H1 (cell line): ENCODE results near the gene ZNF500. TPM values are rescaled to one million over a fixed set of nuclear protein-coding genes. Genes with fewer than 3 reads are reported as not detected.

ENCODE experiments used
- CTCF ChIA-PET: fragments of 300-600 bp; sonication (Branson Sonifier 250); formaldehyde crosslinking; loops from one replicate; lab custom pipeline; 2021; ENCODE audit not compliant: partially characterized antibody; lab: Charles Lee
- POLR2A ChIA-PET: fragments of 300-600 bp; sonication (Branson Sonifier 250); formaldehyde crosslinking; loops from one replicate; lab custom pipeline; 2021; ENCODE audit warnings: inconsistent platforms; ENCODE audit not compliant: partially characterized antibody; lab: Charles Lee
- DNase-seq, 2 experiments: peaks; one replicate each; pipeline versions ENCODE4 v3.0.0 to v3.0.0-alpha.2; 2010 to 2022; ENCODE audit warnings: low spot score in 2 of 2, low read depth in 1 of 2, mixed read lengths in 1 of 2
- FAIRE-seq: peaks from 2 replicates; lab custom pipeline; 2011; peaks lifted over from hg19 to GRCh38; lab: Jason Lieb, UNC
- H2AFZ ChIP-seq: 2 replicates; pipeline ENCODE4 v1.8.1; 2012; ENCODE audit warnings: low read length, inconsistent platforms
- H2AK5ac ChIP-seq: 2 replicates; pipeline ENCODE4 v1.6.1; 2013; ENCODE audit warnings: low read depth, low read length
- H2BK120ac ChIP-seq: replicated peaks from 2 replicates; pipeline ENCODE3; 2013; ENCODE audit warnings: low read depth, low read length, inconsistent platforms
- H2BK12ac ChIP-seq: 2 replicates; pipeline ENCODE4 v1.6.1; 2013; ENCODE audit warnings: low read depth, low read length
- H2BK15ac ChIP-seq: 2 replicates; pipeline ENCODE4 v1.6.1; 2013; ENCODE audit warnings: low read length
- H2BK20ac ChIP-seq: 2 replicates; pipeline ENCODE4 v1.6.1; 2013; ENCODE audit warnings: low read length
- H2BK5ac ChIP-seq: 2 replicates; pipeline ENCODE4 v1.6.1; 2013; ENCODE audit warnings: low read depth, low read length
- H3K14ac ChIP-seq: 2 replicates; pipeline ENCODE4 v1.6.1; 2013; ENCODE audit warnings: inconsistent platforms; ENCODE audit not compliant: insufficient read length
- H3K18ac ChIP-seq: 2 replicates; pipeline ENCODE4 v1.6.1; 2013; ENCODE audit warnings: low read length; ENCODE audit errors: extremely low read depth
- H3K23ac ChIP-seq: 2 replicates; pipeline ENCODE4 v1.6.1; 2013; ENCODE audit warnings: inconsistent platforms; ENCODE audit not compliant: insufficient read length
- H3K23me2 ChIP-seq: 2 replicates; pipeline ENCODE4 v1.6.1; 2013; ENCODE audit warnings: low read depth, low read length
- H3K27ac ChIP-seq: 2 replicates; pipeline ENCODE4 v1.6.1; 2011; ENCODE audit warnings: low read depth, low read length, inconsistent platforms
- H3K27me3 ChIP-seq, 4 experiments: replicated peaks in 1 of 4; 1 replicate in 1 of 4; 2 replicates in 3 of 4; pipeline versions ENCODE4 v1.6.1 to v1.8.1; 2011 to 2013; ENCODE audit warnings: low read length in 3 of 4, mild to moderate bottlenecking in 3 of 4, inconsistent platforms in 2 of 4, mixed read lengths in 2 of 4, moderate library complexity in 1 of 4; ENCODE audit not compliant: control insufficient read depth in 3 of 4, insufficient read depth in 3 of 4; ENCODE audit errors: extremely low read depth in 1 of 4
- H3K36me3 ChIP-seq, 4 experiments: 2 replicates each; pipeline versions ENCODE4 v1.6.1 to v1.8.1; 2011 to 2013; ENCODE audit warnings: mild to moderate bottlenecking in 4 of 4, low read length in 3 of 4, moderate library complexity in 2 of 4, control low read depth in 1 of 4, inconsistent platforms in 1 of 4; ENCODE audit not compliant: insufficient read depth in 4 of 4, control insufficient read depth in 2 of 4
- H3K4ac ChIP-seq: replicated peaks from 2 replicates; pipeline ENCODE3; 2013; ENCODE audit warnings: low read length, low read depth, mixed read lengths, inconsistent platforms; ENCODE audit not compliant: insufficient read length
- H3K4me1 ChIP-seq, 4 experiments: replicated peaks in 1 of 4; 1 replicate in 1 of 4; 2 replicates in 3 of 4; pipeline versions ENCODE4 v1.6.1 to v1.8.1; 2011 to 2013; ENCODE audit warnings: low read length in 3 of 4, inconsistent platforms in 2 of 4, mixed read lengths in 1 of 4; ENCODE audit not compliant: insufficient read depth in 4 of 4, control insufficient read depth in 3 of 4
- H3K4me2 ChIP-seq, 2 experiments: 2 replicates each; pipeline versions ENCODE4 v1.6.1 to v1.8.1; 2011 to 2013; ENCODE audit warnings: low read depth in 2 of 2, low read length in 2 of 2, control low read depth in 1 of 2, inconsistent platforms in 1 of 2, mild to moderate bottlenecking in 1 of 2; ENCODE audit not compliant: insufficient read depth in 1 of 2
- H3K4me3 ChIP-seq, 4 experiments: fragments of 200-600, 300-600 bp in 1 of 4; sonication (generic), shearing (Covaris generic), sonication (Bioruptor Twin) in 1 of 4; 2 replicates each; pipeline versions ENCODE4 v1.5.1 to v1.8.1; 2011 to 2016; ENCODE audit warnings: low read length in 4 of 4, low read depth in 3 of 4, control low read depth in 2 of 4, inconsistent platforms in 2 of 4, mild to moderate bottlenecking in 2 of 4, mixed read lengths in 1 of 4, moderate library complexity in 1 of 4; ENCODE audit not compliant: insufficient read depth in 2 of 4; ENCODE audit errors: extremely low read depth in 1 of 4
- H3K56ac ChIP-seq: replicated peaks from 2 replicates; pipeline ENCODE3; 2013; ENCODE audit warnings: low read depth, mild to moderate bottlenecking, mixed read lengths, low read length, inconsistent platforms; ENCODE audit not compliant: insufficient read length
- H3K79me1 ChIP-seq: 2 replicates; pipeline ENCODE4 v1.6.1; 2013; ENCODE audit warnings: low read depth, low read length, control low read depth
- H3K79me2 ChIP-seq, 2 experiments: 2 replicates each; pipeline versions ENCODE4 v1.6.1 to v1.8.1; 2012 to 2013; ENCODE audit warnings: low read length in 2 of 2, mild to moderate bottlenecking in 2 of 2, inconsistent platforms in 1 of 2; ENCODE audit not compliant: insufficient read depth in 2 of 2, control insufficient read depth in 1 of 2
- H3K9ac ChIP-seq, 4 experiments: replicated peaks in 1 of 4; 1 replicate in 1 of 4; 2 replicates in 3 of 4; pipeline versions ENCODE4 v1.6.1 to v1.8.1; 2011 to 2013; ENCODE audit warnings: low read depth in 3 of 4, low read length in 3 of 4, control low read depth in 2 of 4, mild to moderate bottlenecking in 2 of 4, moderate library complexity in 2 of 4, inconsistent platforms in 1 of 4; ENCODE audit errors: extremely low read depth in 1 of 4
- H3K9me3 ChIP-seq, 2 experiments: 2 replicates each; pipeline versions ENCODE4 v1.6.1 to v1.8.1; 2012 to 2013; ENCODE audit warnings: mild to moderate bottlenecking in 2 of 2, moderate library complexity in 2 of 2, control low read depth in 1 of 2, inconsistent platforms in 1 of 2, low read depth in 1 of 2, low read length in 1 of 2, mixed read lengths in 1 of 2; ENCODE audit not compliant: insufficient read depth in 2 of 2
- H4K20me1 ChIP-seq, 2 experiments: replicated peaks in 1 of 2; 2 replicates each; pipeline versions ENCODE3 to v1.8.1; 2011 to 2013; ENCODE audit warnings: inconsistent platforms in 2 of 2, low read length in 2 of 2, mild to moderate bottlenecking in 1 of 2; ENCODE audit not compliant: insufficient read depth in 2 of 2, control insufficient read depth in 1 of 2
- H4K5ac ChIP-seq: 2 replicates; pipeline ENCODE4 v1.6.1; 2013; ENCODE audit warnings: low read length, low read depth, mixed read lengths, inconsistent platforms; ENCODE audit not compliant: insufficient read length
- H4K8ac ChIP-seq: 2 replicates; pipeline ENCODE4 v1.8.0; 2013; ENCODE audit warnings: mild to moderate bottlenecking, moderate library complexity, low read length, inconsistent platforms; ENCODE audit not compliant: insufficient read depth; ENCODE audit errors: extremely low read depth
- H4K91ac ChIP-seq: replicated peaks from 2 replicates; pipeline ENCODE3; 2013; ENCODE audit warnings: low read length, mixed read lengths, inconsistent platforms; ENCODE audit not compliant: insufficient read length
- CREB1 ChIP-seq: IDR thresholded peaks from 2 replicates; pipeline ENCODE4 v1.6.1; 2012; ENCODE audit warnings: inconsistent platforms
- JUN ChIP-seq: IDR thresholded peaks from 2 replicates; pipeline ENCODE4 v1.6.1; 2011; ENCODE audit warnings: low read depth, mild to moderate bottlenecking, improper control_type of control experiment, low read length
- RNF2 ChIP-seq: fragments of 200-900, 300-1000 bp; sonication (generic); IDR thresholded peaks from 2 replicates; pipeline ENCODE4 v1.7.1; 2016; ENCODE audit warnings: borderline replicate concordance, low read depth, mild to moderate bottlenecking, antibody characterized with exemption, low read length; ENCODE audit not compliant: poor library complexity, severe bottlenecking; ENCODE audit errors: missing control alignments
- SAP30 ChIP-seq: fragments of 300-600 bp; sonication (generic); IDR thresholded peaks from 2 replicates; pipeline ENCODE4 v1.7.1; 2012; ENCODE audit warnings: low read length, moderate library complexity, mild to moderate bottlenecking, inconsistent platforms; ENCODE audit not compliant: insufficient read depth, insufficient replicate concordance
- SP1 ChIP-seq: IDR thresholded peaks from 2 replicates; pipeline ENCODE4 v1.6.1; 2011; ENCODE audit warnings: low read depth, low read length
- TAF1 ChIP-seq: IDR thresholded peaks from 2 replicates; pipeline ENCODE4 v1.6.1; 2011; ENCODE audit warnings: mild to moderate bottlenecking, low read depth, low read length
- TBP ChIP-seq: IDR thresholded peaks from 2 replicates; pipeline ENCODE4 v1.6.1; 2011; ENCODE audit warnings: low read depth, low read length, improper control_type of control experiment
- YY1 ChIP-seq: IDR thresholded peaks from 2 replicates; pipeline ENCODE4 v1.6.1; 2011; ENCODE audit warnings: low read depth, mild to moderate bottlenecking, low read length
- WGBS, 2 experiments: shearing (Covaris generic) in 1 of 2; methylation state at CpG; one replicate each; pipeline versions ENCODE4 v1.1.6 to v1.1.7; 2013 to 2015; ENCODE audit warnings: low lambda C conversion rate in 2 of 2, mixed read lengths in 2 of 2, inconsistent platforms in 1 of 2, low coverage in 1 of 2, missing lambda C conversion rate in 1 of 2; ENCODE audit not compliant: insufficient replicate concordance in 2 of 2, insufficient coverage in 1 of 2, insufficient read length in 1 of 2; ENCODE audit errors: extremely low coverage in 1 of 2, missing lambda C conversion rate in 1 of 2; 5-methylcytosine and 5-hydroxymethylcytosine counted together
- polyA plus RNA-seq, 7 experiments: library from polyadenylated mRNA; depleted of rRNA in 3 of 7; stranded (reverse) in 5 of 7; unstranded in 2 of 7; fragments of >200 nt in 5 of 7; fragments of 200-250 nt in 2 of 7; gene quantifications; 1 replicate in 5 of 7; 2 replicates in 1 of 7; 4 replicates in 1 of 7; pipeline versions ENCODE4 v1.2.1 to v1.2.3, GENCODE V29; 2011 to 2013; ENCODE audit warnings: missing spikeins in 2 of 7, mixed read lengths in 2 of 7
- total RNA-seq: library from RNA; stranded (reverse); fragmentation: NEBNext Ultra II Directional; extraction: Animal tissue kit (Norgen Biotek cat#: 25700); gene quantifications from 2 replicates; pipeline ENCODE4 v1.2.1, GENCODE V29; 2021
- TF ChIP-seq, protein P1 (sequence below), 3 experiments: IDR thresholded peaks; 1 replicate in 2 of 3; 2 replicates in 1 of 3; pipeline versions ENCODE4 v1.5.1 to v1.6.1; 2011; ENCODE audit warnings: low read length in 3 of 3, mild to moderate bottlenecking in 3 of 3, inconsistent platforms in 2 of 3, low read depth in 1 of 3, moderate library complexity in 1 of 3; ENCODE audit not compliant: insufficient read depth in 1 of 3; ENCODE audit errors: control extremely low read depth in 1 of 3

Gene ZNF500
- total and polyA plus RNA-seq, 2 of the 8 experiments (the other 6 are each of a cell fraction or from before 2014, with no cell fraction given) = 10.3 to 10.4 TPM

GRCh38 chr16:4777339-4778049 is 10.5 kb upstream of the ZNF500 start:
- POLR2A ChIA-PET = interaction anchor here (0.9 to 2.3 kb wide), 4 partner anchors 9 to 78 kb away, joined by 3 to 5 read pairs (median 3); partner anchors contain the start of gene SEPTIN12
- no peaks in the 10 kb centered on the region for H3K9me3 ChIP-seq
- TF ChIP-seq RNF2 (no peak), JUN (no peak), SP1 (no peak), TBP (no peak), CREB1 (no peak), SAP30 (no peak), YY1 (no peak), TAF1 (no peak)
- TF ChIP-seq, protein P1, sequence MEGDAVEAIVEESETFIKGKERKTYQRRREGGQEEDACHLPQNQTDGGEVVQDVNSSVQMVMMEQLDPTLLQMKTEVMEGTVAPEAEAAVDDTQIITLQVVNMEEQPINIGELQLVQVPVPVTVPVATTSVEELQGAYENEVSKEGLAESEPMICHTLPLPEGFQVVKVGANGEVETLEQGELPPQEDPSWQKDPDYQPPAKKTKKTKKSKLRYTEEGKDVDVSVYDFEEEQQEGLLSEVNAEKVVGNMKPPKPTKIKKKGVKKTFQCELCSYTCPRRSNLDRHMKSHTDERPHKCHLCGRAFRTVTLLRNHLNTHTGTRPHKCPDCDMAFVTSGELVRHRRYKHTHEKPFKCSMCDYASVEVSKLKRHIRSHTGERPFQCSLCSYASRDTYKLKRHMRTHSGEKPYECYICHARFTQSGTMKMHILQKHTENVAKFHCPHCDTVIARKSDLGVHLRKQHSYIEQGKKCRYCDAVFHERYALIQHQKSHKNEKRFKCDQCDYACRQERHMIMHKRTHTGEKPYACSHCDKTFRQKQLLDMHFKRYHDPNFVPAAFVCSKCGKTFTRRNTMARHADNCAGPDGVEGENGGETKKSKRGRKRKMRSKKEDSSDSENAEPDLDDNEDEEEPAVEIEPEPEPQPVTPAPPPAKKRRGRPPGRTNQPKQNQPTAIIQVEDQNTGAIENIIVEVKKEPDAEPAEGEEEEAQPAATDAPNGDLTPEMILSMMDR (IDR thresholded peaks at IDR 0.05; ENCODE audit: control extremely low read depth in 1 of 3, insufficient read depth in 1 of 3, low read depth in 1 of 3, low read length in 3 of 3) = no peak
- H4K20me1 ChIP-seq = no peaks in the 10 kb centered on the region
- no peak overlapping the region for H3K56ac ChIP-seq
- no peaks in the 10 kb centered on the region for H3K36me3 ChIP-seq
- no peak overlapping the region for H3K18ac ChIP-seq
- no peak for DNase-seq
- H2AK5ac ChIP-seq = no peak overlapping the region
- no peak overlapping the region for H2AFZ ChIP-seq
- H4K5ac ChIP-seq = no peak overlapping the region
- no peak overlapping the region for H3K4me3 ChIP-seq
- H2BK120ac ChIP-seq = no peak overlapping the region
- H3K23ac ChIP-seq = no peak overlapping the region
- no peak overlapping the region for H3K27ac ChIP-seq
- H3K4ac ChIP-seq = no peak overlapping the region
- H3K14ac ChIP-seq = no peak overlapping the region
- H2BK5ac ChIP-seq = no peak overlapping the region
- H4K8ac ChIP-seq = no peak overlapping the region
- CTCF ChIA-PET = interaction anchor here (1.2 kb wide), 1 partner anchor 11 kb away, joined by 4 read pairs; the partner anchor contains the start of gene SEPTIN12
- no peaks in the 10 kb centered on the region for H3K27me3 ChIP-seq
- no peak for FAIRE-seq
- no peak overlapping the region for H2BK12ac ChIP-seq
- no peaks in the 10 kb centered on the region for H3K79me1 ChIP-seq
- H4K91ac ChIP-seq = no peak overlapping the region
- 0 out of 2 replicates have a peak, but pooled peaks cover 2% of the 10 kb centered on the region for H3K23me2 ChIP-seq
- no peaks in the 10 kb centered on the region for H3K4me1 ChIP-seq
- H3K9ac ChIP-seq = no peak overlapping the region
- no peaks in the 10 kb centered on the region for H3K79me2 ChIP-seq
- H3K4me2 ChIP-seq = no peak overlapping the region
- H2BK20ac ChIP-seq = no peak overlapping the region
- 93% methylated on average over 14 of the region's 17 CpGs; no CpG with 5 or more reads in 1 of the 2 experiments for WGBS, 2 experiments
- H2BK15ac ChIP-seq = no peak overlapping the region
